GM18505 (cell line): ENCODE data around the gene FAM76A.
A peak's percentile ranks its signal among the peaks of the same experiment; 100 is the strongest.

Experiments used
- ATAC-seq: cut with Tn5 transposase; IDR thresholded peaks from one replicate; pipeline ENCODE4 v1.9.1; 2021; ENCODE audit not compliant: unreplicated experiment
- POLR2A ChIP-seq: IDR thresholded peaks from 4 replicates; pipeline ENCODE4 v1.6.1; 2011; ENCODE audit warnings: borderline replicate concordance; ENCODE audit not compliant: insufficient read depth, insufficient read length; ENCODE audit errors: extremely low read depth

The FAM76A gene

DNA sequence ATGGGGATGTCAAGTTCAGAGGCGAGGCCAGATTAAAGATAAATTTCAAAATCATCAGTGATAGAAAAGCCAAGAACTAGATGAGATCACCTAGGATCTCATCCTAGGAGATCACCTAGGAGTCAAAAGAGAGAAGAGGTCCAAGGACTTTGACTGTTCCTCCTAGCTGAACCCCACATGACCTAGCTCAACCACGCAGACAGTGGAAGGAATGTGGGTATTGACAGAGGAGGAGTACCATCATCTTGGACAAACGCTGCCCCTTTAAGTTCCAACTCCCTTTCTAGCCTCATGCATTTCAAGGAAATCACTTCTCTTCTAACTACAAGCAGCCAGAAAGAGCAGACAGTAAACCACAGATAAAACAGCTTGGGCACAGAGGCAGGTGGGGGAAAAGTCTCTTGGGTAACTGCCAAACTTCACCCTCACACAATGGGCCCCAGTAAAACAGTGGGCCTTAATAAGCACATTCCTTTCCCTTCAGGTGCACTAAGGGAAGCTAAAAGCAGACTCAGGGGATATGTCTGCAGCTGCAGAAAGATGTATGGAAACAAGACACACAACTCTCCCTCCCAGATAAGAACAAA, 12.5 kb upstream of the FAM76A start:
- no peak for ATAC-seq
- no peak for TF ChIP-seq POLR2A

DNA sequence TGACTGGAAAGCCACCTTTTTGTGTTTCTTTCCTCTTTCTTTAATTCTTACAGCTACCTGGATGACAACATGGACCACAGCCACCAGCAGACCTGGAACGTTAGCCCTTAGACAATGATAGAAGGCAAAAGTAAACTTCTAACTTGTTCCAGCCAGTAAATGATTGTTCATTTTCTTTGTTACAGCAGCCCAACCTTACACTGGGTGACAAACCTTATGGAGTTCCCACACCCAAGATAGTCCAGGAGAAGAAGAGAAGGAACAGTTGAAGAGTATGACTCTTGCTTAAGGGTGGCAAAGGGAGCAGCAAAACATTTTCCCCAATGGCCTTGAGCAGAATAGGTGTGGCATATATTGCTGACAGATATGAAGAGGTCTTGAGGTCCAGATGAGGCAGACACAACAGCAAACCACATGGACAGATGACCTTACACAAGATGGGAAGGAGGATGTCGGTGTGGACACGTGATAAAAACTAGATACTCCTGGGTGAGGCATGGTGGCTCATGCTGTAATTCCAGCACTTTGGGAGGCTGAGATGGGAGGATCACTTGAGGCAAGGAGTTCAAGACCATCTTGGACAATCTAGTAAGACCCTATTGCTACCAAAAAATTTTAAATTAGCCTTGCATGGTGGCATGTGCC, 11.8 kb upstream of the FAM76A start:
- TF ChIP-seq POLR2A, result no peak
- no peak for ATAC-seq

DNA sequence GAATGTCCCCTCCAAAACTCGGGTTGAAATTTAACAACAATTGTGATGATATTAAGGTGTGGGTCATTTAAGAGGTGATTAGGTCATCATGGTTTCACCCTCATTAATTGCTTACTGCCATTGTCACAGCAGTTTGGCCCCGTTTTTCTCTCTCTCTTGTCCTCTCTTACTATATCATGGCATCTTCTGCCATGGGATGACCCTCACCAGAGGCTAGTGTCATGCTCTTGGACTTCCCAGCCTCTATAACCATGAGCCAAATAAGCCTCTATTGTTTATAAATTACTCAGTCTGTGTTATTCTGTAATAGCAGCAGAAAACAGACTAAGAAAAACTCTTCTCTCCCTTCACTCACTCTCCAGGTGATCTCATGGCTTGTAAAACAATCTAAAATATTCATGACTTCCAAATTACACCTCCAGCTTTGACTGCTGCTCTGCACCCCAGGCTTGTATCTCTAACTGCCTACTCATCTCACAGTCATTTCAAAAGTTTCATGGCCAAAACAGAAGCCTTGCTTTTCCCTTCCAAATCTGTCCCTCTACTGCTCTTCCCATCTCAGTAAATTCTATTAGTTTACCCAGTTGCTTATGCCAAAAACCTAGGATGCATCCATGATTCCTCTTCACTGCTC, 9.4 kb upstream of the FAM76A start:
- ATAC-seq, result no peak
- TF ChIP-seq POLR2A, result no peak

DNA sequence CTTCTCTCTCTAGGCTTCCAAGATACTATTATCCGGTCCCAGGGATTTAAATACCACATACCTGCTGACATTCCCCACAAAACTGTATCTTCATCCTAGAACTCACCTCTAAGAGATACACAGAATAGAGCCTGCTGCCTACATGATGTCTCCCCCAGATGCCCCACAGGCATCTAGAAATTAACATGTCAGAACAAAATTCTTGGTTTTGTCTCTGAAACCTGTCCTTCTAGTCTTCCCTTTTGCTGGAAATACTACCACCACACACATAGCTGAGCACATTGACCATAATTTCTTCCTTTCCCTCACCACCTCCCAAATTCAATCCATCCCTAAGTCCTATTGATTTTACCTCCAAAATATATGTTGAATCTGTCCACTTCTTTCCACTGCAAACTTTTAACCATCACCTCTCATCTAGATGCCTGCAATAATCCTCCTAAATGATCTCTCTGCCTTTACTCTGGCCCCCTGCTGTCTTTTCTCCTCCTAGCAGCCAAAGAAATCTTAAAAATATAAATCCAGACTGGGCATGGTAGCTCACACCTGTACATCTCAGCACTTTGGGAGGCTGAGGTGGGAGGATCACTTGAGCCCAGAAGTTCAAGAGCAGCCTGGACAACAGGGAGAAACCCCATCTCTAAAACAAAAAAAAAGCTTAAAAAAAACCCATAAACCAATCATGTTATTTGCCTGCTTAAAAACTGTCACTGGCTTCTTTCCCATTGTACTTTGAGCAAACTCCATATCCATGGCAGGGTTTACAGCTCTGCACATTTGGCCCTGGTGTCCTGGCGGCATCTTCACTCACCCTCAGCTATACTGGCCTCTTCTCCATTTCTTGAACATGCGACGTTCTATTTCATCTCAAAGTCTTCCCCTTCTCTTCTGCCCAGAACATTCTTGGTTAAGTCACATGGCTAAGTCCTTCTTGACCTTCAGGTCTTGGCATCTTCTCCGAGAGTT, 6.2 kb upstream of the FAM76A start:
- ATAC-seq, result no peak

DNA sequence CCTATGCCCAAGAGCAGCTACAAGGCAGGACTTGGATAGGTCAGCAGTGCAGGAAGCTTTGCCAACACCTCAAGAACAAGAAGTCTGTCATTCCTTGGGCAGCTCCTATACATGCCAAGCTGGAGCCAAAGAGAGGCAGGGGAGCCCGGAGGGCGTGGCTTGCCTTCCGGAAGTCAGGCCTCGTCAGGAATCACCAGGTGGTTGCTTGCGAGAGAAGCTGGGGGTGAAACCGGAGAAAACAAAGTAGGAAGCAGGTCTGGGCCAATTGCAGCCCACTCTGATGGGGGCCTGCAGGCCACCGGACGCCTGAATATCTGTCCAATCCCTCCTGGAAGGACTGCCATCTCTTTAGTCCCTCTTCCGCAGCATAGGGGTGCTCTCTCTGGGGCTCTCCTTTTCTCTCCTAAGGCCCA, 794 bp upstream of the FAM76A start:
- ATAC-seq, result no peak
- TF ChIP-seq POLR2A, result no peak

More for the DNA sequence above, 6.2 kb upstream of the FAM76A start:
- TF ChIP-seq POLR2A, result no peak

DNA sequence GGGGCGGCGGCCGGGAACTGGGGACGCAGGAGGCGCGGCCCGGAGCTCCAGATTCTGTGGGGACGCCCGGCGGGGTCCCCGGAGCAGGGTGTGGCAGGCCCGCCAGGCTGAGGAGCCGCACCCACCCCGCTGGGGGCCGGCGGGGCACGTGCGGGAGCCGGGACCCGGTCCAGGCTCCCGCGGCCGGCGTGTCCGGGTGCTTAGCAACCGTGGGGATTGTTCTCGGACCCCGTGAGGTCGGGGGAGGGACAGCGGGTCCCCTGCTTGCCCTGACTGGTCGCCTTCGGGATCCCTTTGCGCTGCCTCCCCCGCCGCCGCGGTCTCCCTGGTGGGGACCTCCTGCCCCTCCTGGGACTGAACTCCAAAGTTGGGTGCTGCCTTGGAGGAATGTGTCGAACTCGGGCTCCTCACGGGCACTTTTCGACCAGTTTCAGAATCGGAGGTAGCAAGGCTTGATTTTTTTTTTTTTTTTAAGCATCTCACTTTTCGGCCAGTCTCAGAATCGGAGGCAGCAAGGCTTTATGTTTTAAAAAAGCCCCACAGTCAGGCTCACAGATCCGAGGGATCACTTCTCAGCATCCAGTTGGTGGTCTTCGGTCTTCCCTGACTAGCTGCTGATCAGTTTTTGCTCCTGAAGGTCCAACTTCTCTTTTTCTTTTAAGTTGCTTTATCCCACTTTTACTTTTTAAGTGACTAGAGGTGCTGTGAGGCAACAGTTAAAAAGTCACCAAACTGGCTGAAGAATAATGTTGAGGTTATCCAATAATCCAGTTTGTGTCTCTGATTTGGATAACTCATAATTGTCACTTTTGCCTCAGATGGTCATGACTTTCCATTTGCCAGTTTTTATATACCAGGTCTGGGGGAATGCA, 648 bp downstream of the FAM76A start:
- ATAC-seq, result peak; percentile 30
- no peak for TF ChIP-seq POLR2A

DNA sequence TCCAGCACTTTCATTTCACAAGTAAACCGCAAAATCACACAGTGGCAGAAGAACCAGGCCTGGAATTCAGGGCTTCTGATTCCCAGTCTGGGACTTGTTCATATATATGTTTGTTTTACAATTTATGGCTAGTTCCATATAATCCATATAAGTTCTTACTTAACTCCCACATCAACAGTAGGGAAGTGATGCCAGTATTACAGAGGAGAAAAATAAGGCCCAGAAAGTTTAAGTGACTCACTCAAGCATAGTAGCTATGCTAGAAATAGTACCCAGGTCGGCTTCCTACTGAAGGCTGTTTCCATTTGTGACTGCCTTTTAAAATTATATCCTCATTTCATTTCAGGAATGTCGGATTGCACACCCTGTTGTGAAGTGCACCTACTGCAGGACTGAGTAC, 1.4 kb downstream of the FAM76A start:
- no peak for ATAC-seq
- no peak for TF ChIP-seq POLR2A

DNA sequence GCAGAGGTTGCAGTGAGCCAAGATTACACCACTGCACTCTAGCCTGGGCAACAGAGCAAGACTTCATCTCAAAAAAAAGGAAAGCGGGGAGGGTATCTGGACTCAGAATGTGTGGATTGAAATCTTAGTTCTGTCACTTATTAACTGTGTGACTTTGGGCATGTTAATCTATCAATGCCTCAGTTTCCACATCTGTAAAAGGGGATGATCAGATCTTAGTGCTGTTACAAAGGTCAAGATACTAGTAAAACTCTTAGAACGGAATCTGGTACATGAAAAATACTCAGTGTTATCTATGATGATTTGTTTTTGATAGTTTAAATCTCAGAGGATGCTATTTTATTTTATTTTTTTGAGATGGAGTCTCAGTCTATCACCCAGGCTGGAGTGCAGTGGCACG, 10.5 kb downstream of the FAM76A start:
- no peak for ATAC-seq
- no peak for TF ChIP-seq POLR2A

DNA sequence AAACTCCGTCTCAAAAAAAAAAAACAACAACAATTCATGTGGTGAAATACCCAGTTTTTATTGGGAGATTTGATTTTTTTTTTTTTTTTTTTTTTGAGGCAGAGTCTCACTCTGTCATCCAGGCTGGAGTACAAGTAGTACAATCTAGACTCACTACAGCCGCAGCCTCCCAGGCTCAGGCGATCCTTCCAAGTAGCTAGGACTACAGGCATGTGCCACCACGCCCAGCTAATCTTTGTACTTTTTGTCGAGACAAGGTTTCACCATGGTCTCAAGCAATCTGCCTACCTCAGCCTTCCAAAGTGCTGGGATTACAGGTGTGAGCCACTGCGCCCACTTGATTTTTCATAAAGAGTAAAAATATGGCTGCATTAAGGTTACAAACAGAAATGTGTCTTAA, 15.4 kb downstream of the FAM76A start:
- TF ChIP-seq POLR2A, result no peak
- no peak for ATAC-seq

DNA sequence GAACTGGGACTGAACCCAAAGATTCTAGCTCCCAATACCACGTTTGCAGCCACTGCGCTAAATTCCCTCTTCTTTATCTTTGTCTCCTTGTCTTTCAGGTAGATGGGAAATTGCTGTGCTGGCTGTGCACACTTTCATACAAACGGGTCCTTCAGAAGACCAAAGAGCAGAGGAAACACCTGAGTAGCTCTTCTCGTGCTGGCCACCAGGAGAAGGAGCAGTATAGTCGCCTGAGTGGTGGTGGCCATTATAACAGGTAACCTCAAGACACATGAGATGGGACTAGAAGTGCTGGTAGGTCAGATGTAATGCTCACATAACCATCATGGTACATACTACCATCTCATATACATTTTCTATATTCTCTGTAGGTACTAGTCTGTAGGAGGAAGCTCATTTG, 18.8 kb downstream of the FAM76A start:
- TF ChIP-seq POLR2A, result no peak
- ATAC-seq, result no peak

DNA sequence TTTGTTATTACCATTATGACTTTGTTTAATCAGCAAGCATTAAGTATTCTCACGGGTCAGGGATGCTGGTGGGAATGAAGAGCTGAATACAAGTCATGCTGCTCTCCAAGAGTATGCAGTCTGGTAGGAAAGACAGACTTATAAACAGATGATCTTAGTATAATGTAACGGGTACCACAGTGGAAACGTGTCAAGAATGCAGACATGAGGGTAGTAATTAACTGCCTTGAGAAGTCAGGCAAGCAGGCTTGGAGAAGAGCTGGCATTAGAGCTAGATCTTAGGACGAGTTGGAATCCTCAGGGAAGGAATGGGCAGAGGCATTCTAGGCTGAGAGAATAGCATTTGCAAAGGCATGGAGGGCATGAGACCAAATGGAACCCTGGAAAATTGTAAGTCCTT, 19.7 kb downstream of the FAM76A start:
- no peak for ATAC-seq

DNA sequence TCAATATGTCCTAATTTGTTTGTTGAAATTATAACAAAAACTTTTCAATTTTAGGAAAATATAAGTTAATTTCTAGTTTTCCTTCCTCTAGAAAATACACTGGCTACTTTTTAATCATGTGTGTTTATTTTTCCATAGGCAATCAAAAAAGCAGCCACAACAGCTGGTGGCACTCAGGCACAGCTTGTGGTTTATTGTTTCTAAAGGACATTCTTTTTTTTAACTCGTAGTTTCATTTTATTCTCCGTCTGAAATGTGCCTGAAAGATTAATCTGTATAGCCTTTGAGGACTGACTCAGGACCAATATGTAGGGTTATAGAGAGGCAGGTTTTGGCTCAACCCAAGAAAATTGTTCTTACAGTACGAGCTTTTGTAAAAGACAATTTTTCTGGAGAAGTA, 26.6 kb downstream of the FAM76A start:
- no peak for ATAC-seq
- no peak for TF ChIP-seq POLR2A

More for the DNA sequence above, 19.7 kb downstream of the FAM76A start:
- TF ChIP-seq POLR2A, result no peak
